ENCODE measurements around the gene SLPI. TPM values are rescaled to one million over a fixed set of nuclear protein-coding genes. Genes with fewer than 3 reads are reported as not detected.

SLPI gene
- 548 TPM for total RNA-seq

- DNase-seq (ENCODE audit: low spot score): peak; percentile 81
Observed at GRCh38 chr20:45254383-45255262, at the start of gene SLPI. SLPI (minus strand) TSS chr20:45254564; CDS start chr20:45254543, 21 bp downstream.

- DNase-seq (ENCODE audit: low spot score): no peak
Observed at GRCh38 chr20:45303586-45304463, 49.5 kb upstream of the SLPI start.

- DNase-seq (ENCODE audit: low spot score): no peak
Observed at GRCh38 chr20:45301824-45302271, 47.5 kb upstream of the SLPI start.

- no peak for DNase-seq (ENCODE audit: low spot score)
Observed at GRCh38 chr20:45300961-45301360, 46.6 kb upstream of the SLPI start.

- no peak for DNase-seq (ENCODE audit: low spot score)
Observed at GRCh38 chr20:45299786-45300185, 45.4 kb upstream of the SLPI start.

GRCh38 chr20:45297786-45298497 is 43.6 kb upstream of the SLPI start:
- DNase-seq (ENCODE audit: low spot score): no peak

- no peak for DNase-seq (ENCODE audit: low spot score)
Observed at GRCh38 chr20:45294659-45295058, 40.3 kb upstream of the SLPI start.

- no peak for DNase-seq (ENCODE audit: low spot score)
Observed at GRCh38 chr20:45294003-45294368, 39.6 kb upstream of the SLPI start.

- DNase-seq (ENCODE audit: low spot score): peak; percentile 80
Observed at GRCh38 chr20:45293041-45294002, 39.0 kb upstream of the SLPI start.

GRCh38 chr20:45292343-45292742 is 38.0 kb upstream of the SLPI start:
- no peak for DNase-seq (ENCODE audit: low spot score)

GRCh38 chr20:45291526-45291925 is 37.2 kb upstream of the SLPI start:
- no peak for DNase-seq (ENCODE audit: low spot score)

GRCh38 chr20:45290677-45291355 is 36.5 kb upstream of the SLPI start:
- peak; percentile 86 for DNase-seq (ENCODE audit: low spot score)

- no peak for DNase-seq (ENCODE audit: low spot score)
Observed at GRCh38 chr20:45289942-45290676, 35.7 kb upstream of the SLPI start.

GRCh38 chr20:45288860-45289259 is 34.5 kb upstream of the SLPI start:
- DNase-seq (ENCODE audit: low spot score): no peak

- no peak for DNase-seq (ENCODE audit: low spot score)
Observed at GRCh38 chr20:45288376-45288775, 34.0 kb upstream of the SLPI start.

- DNase-seq (ENCODE audit: low spot score): no peak
Observed at GRCh38 chr20:45283551-45284057, 29.2 kb upstream of the SLPI start.

GRCh38 chr20:45282700-45283550 is 28.6 kb upstream of the SLPI start:
- no peak for DNase-seq (ENCODE audit: low spot score)

- no peak for DNase-seq (ENCODE audit: low spot score)
Observed at GRCh38 chr20:45279992-45280391, 25.6 kb upstream of the SLPI start.

Measured in mucosa of gallbladder (tissue), 1 donor.